Endothelial cell (in vitro differentiated cells): ENCODE measurements around the gene PSMG2. TPM values are rescaled to one million over a fixed set of nuclear protein-coding genes. Genes with fewer than 3 reads are reported as not detected.

Experiments used
- DNase-seq: peaks from one replicate; pipeline ENCODE4 v3.0.0; 2021; ENCODE audit warnings: low spot score
- H3K27ac Mint-ChIP-seq: one replicate; pipeline ENCODE4 v1.8.0; 2021; ENCODE audit warnings: mixed read lengths, inconsistent platforms; ENCODE audit not compliant: unreplicated experiment
- H3K27me3 Mint-ChIP-seq: one replicate; pipeline ENCODE4 v1.8.0; 2021; ENCODE audit warnings: mild to moderate bottlenecking, moderate library complexity, mixed read lengths, inconsistent platforms; ENCODE audit not compliant: unreplicated experiment
- H3K36me3 Mint-ChIP-seq: one replicate; pipeline ENCODE4 v1.8.0; 2021; ENCODE audit warnings: mild to moderate bottlenecking, low read depth, mixed read lengths, inconsistent platforms; ENCODE audit not compliant: unreplicated experiment
- H3K4me1 Mint-ChIP-seq: one replicate; pipeline ENCODE4 v1.8.0; 2021; ENCODE audit warnings: mild to moderate bottlenecking, mixed read lengths, inconsistent platforms; ENCODE audit not compliant: unreplicated experiment
- H3K4me3 Mint-ChIP-seq: one replicate; pipeline ENCODE4 v1.8.0; 2021; ENCODE audit warnings: mild to moderate bottlenecking, mixed read lengths, inconsistent platforms; ENCODE audit not compliant: unreplicated experiment
- H3K9me3 Mint-ChIP-seq: one replicate; pipeline ENCODE4 v1.8.0; 2021; ENCODE audit warnings: mixed read lengths, inconsistent platforms; ENCODE audit not compliant: unreplicated experiment
- long read RNA-seq: library from polyadenylated mRNA; unstranded; transcript quantifications from one replicate; pipeline ENCODE4 v2.0.0, GENCODE V29; 2020; ENCODE audit not compliant: unreplicated experiment
- total RNA-seq: library from RNA; stranded (reverse); fragmentation: NEBNext Ultra II Directional; extraction: Animal tissue kit (Norgen Biotek cat#: 25700); gene quantifications from one replicate; pipeline ENCODE4 v1.2.1, GENCODE V29; 2021; ENCODE audit not compliant: unreplicated experiment
- TF ChIP-seq, protein P1 (sequence below): fragments of 200-600 bp; sonication (generic); IDR thresholded peaks from one replicate; pipeline ENCODE4 v1.5.0; 2021; ENCODE audit warnings: antibody characterized with exemption; ENCODE audit not compliant: unreplicated experiment

PSMG2 gene
- total RNA-seq, result 70.4 TPM
- long read RNA-seq, transcript PSMG2-201 (7 exons, 1,686 nt), result major isoform, 33 of 37 reads
- long read RNA-seq, partial matches to known transcripts, result 1 of 37 reads
- long read RNA-seq, other reads (novel, unspliced or antisense), result 3 of 37 reads

DNA sequence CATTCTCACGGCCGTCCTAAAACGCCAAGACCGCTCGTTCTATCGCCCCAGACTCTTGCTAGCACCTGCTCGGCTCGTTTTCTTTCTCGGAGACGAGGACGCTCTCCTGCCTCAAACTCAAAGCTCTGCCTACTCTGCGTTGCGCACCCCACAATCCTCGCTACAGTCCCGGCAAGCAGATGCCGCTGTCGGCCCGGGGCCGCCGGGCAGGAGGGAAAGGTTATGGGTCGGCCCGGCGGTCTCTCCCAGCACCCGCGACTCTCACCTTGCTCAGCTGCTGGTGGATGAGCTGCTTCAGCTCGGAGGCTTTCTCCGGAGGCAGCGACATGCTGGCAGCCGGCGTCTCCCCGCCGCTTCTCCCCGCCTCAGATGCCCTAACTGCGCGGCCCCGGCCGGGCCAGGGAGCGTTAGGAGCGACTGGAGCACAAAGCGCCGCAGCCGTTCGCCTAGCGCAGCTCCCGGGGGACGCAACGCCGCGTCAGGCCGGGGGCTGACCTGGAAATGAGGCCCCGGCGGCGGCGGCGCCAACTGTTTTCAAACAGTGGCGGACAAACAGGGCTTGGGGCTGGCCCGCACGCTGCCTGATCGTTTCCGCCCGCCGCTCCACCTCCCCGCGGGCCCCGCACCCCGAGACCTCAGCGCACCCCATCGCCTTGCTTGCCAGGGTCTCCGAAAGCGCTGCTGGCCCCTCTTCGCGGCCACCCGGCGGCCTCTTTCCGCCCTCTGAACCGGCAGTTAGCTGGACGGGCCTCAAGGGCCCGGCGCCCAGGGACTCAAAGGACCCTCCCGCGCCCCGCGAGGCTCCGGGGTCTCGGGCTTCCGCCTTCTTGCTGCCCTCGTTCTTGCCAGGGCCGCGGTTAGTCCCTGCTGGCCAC, at the start of gene PSMG2, which contains the start of gene CEP76:
TSS of gene PSMG2 (plus strand) at position 822 of the 875 bp plus-strand sequence. CDS start 66 bp downstream, outside the sequence.
TSS of gene CEP76 (minus strand) at position 503 of the 875 bp plus-strand sequence. CDS start at position 328, 175 bp downstream.
- H3K36me3 Mint-ChIP-seq, result peaks cover 4% of the 10 kb centered on the region
- H3K27me3 Mint-ChIP-seq, result peaks cover 8% of the 10 kb centered on the region
- peak; percentile 88 for DNase-seq
- no peaks in the 10 kb centered on the region for H3K9me3 Mint-ChIP-seq
- TF ChIP-seq, protein P1, sequence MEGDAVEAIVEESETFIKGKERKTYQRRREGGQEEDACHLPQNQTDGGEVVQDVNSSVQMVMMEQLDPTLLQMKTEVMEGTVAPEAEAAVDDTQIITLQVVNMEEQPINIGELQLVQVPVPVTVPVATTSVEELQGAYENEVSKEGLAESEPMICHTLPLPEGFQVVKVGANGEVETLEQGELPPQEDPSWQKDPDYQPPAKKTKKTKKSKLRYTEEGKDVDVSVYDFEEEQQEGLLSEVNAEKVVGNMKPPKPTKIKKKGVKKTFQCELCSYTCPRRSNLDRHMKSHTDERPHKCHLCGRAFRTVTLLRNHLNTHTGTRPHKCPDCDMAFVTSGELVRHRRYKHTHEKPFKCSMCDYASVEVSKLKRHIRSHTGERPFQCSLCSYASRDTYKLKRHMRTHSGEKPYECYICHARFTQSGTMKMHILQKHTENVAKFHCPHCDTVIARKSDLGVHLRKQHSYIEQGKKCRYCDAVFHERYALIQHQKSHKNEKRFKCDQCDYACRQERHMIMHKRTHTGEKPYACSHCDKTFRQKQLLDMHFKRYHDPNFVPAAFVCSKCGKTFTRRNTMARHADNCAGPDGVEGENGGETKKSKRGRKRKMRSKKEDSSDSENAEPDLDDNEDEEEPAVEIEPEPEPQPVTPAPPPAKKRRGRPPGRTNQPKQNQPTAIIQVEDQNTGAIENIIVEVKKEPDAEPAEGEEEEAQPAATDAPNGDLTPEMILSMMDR, result no peak
- H3K27ac Mint-ChIP-seq, result peak within 1 kb of the TSS; percentile 96
- H3K4me3 Mint-ChIP-seq, result peak within 1 kb of the TSS; percentile 98
- peaks cover 30% of the 10 kb centered on the region for H3K4me1 Mint-ChIP-seq

GRCh38 chr18:12654971-12655370, 47.9 kb upstream of the PSMG2 start:
- Mint-ChIP-seq H3K36me3 (peaks cover 4% of the 10 kb centered on the region), H3K27me3 (peaks cover 6% of the 10 kb centered on the region), H3K9me3 (no peaks in the 10 kb centered on the region), H3K4me3 (no peak overlapping the region), H3K4me1 (peaks cover 35% of the 10 kb centered on the region), H3K27ac (no peak overlapping the region)
- DNase-seq, result no peak
- TF ChIP-seq, protein P1, result no peak

DNA sequence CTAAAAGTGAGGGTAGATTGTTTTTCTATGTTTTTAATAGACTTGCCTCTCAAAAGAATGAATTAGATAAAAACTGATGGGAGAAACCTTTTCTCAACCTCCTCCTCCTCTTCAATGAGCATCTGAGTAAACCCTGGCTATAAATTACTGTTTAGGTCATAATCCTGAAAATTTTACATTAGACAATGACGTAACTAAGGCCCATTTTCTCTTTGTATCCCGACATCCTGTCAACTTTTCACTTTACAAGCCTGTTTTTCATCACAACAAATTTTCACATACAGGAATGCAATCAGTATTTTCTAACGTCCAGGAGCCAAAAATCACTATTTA, 46.3 kb upstream of the PSMG2 start:
- no peak for DNase-seq
- peaks cover 35% of the 10 kb centered on the region for H3K4me1 Mint-ChIP-seq
- TF ChIP-seq, protein P1, result no peak
- peaks cover 6% of the 10 kb centered on the region for H3K27me3 Mint-ChIP-seq
- no peaks in the 10 kb centered on the region for H3K9me3 Mint-ChIP-seq
- H3K4me3 Mint-ChIP-seq, result peak overlapping the region; percentile 95
- H3K27ac Mint-ChIP-seq, result peak overlapping the region; percentile 96
- peaks cover 4% of the 10 kb centered on the region for H3K36me3 Mint-ChIP-seq

DNA sequence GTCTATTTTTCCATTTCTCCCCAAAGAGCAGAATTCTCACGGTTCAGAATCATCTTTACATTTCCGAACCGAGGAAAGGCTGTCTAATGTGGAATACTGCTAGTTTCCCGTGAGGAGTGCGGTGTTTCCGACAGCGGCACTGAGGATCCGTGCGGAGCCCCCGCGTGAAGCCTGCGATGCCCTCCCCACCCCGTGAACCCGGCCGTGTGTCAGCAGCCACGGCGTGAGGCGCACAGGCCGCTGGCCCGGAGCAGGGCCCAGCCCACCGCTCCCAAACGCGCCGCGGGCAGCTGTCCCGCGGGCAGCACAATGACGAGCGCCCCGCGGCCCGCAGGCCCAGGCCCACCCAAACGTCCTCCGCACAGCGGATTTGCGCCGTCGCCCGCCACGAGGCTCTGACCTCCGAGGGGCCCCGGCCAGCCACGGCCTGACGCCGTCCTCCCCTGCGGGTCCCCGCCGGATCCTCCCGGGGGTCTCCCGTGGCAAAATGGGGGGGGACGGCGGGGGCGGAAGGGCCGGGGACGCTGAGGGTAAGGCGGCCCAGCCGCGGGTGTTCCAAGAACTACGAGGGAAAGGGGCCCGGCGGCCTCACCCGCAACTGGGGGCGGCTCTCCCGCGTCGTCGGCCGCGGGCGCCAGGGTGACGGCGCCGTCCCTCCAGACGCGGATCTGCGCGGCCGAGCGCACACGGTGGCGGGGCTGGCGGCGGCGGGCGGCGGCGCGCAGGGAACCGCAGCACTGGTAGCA, 45.7 kb upstream of the PSMG2 start:
- no peaks in the 10 kb centered on the region for H3K9me3 Mint-ChIP-seq
- TF ChIP-seq, protein P1, result no peak
- H3K4me1 Mint-ChIP-seq, result peaks cover 33% of the 10 kb centered on the region
- peaks cover 6% of the 10 kb centered on the region for H3K27me3 Mint-ChIP-seq
- peak; percentile 54 for DNase-seq
- peak overlapping the region; percentile 95 for H3K4me3 Mint-ChIP-seq
- peak overlapping the region; percentile 96 for H3K27ac Mint-ChIP-seq
- H3K36me3 Mint-ChIP-seq, result peaks cover 4% of the 10 kb centered on the region
